HAP-1 (cell line): ENCODE measurements around the gene GPI.

Source experiments
- DNase-seq, 2 experiments: peaks; one replicate each; pipeline ENCODE4 v3.0.0-alpha.2; 2016 to 2020; ENCODE audit warnings: low spot score in 2 of 2
- H3K27me3 ChIP-seq: fragments of 250-450 bp; sonication (Bioruptor Pico); 2 replicates; pipeline ENCODE4 v1.5.1; 2020; ENCODE audit warnings: low read depth, mild to moderate bottlenecking, moderate library complexity
- H3K36me3 ChIP-seq: fragments of 250-450 bp; sonication (Bioruptor Pico); replicated peaks from 2 replicates; pipeline ENCODE4 v1.5.1; 2020; ENCODE audit warnings: mild to moderate bottlenecking
- H3K4me1 ChIP-seq: fragments of 250-450 bp; sonication (Bioruptor Pico); 2 replicates; pipeline ENCODE4 v1.5.1; 2020; ENCODE audit warnings: mild to moderate bottlenecking
- H3K4me3 ChIP-seq: fragments of 250-450 bp; sonication (Bioruptor Pico); 2 replicates; pipeline ENCODE4 v1.5.1; 2020; ENCODE audit warnings: mild to moderate bottlenecking, moderate library complexity
- H3K9me3 ChIP-seq: fragments of 250-450 bp; sonication (Bioruptor Pico); 2 replicates; pipeline ENCODE4 v1.5.1; 2020; ENCODE audit warnings: mild to moderate bottlenecking, moderate library complexity
- in situ Hi-C: fragments of 300-500 bp; cut with MboI; formaldehyde crosslinking; loops from 3 replicates; pipeline ENCODE4 v1.14.3; 2020; ENCODE audit warnings: low sequenced_read_pairs, inconsistent platforms, mixed read lengths

The GPI gene

DNA sequence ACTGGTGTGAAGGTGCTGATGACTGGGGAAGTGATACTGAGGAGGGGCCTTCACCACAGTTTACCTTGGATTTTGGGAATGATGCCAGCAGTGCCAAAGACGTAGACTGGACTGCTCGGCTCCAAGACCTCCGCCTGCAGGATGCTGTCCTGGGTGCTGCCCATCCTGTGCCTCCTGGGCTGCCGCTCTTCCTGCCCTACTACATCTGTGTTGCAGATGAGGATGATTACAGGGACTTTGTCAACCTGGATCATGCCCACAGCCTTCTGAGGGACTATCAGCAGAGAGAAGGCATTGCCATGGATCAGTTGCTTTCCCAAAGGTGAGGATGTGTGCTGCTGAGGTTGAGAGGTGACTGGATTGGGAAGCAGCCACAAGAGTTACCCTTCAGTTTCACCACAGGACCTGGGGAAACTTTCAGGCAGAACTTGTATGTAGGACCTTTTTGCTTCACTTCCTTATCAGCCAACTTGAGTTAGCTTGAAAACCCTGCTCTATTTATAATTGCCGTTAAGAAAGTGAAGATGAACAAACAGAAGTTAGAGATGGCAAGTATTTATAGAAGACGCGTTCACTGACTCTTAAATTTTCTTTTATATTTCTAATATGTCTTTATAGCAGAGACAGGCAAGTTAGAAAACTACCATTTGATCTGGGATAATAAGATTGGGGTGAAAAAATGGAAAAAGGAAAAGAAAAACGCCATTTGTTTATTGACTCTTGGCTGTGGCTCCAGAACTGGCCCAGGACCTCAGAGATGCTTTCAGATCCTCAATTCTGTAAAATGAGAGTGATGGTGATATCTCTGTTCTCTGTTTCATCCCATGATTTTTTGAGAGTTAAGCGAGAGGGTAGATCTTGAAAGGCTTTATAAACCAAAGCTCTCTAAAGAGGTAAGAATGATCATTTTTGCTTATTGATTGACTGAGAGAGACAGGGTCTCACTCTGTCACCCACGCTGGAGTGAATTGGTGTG lies 44.5 kb downstream of the GPI start:
- Histone ChIP-seq H3K4me3 (no peak overlapping the region), H3K9me3 (no peaks in the 10 kb centered on the region), H3K27me3 (no peaks in the 10 kb centered on the region), H3K36me3 (peaks cover 42% of the 10 kb centered on the region), H3K4me1 (peaks cover 3% of the 10 kb centered on the region)
- in situ Hi-C loops: no loop called here
- no peak for DNase-seq

DNA sequence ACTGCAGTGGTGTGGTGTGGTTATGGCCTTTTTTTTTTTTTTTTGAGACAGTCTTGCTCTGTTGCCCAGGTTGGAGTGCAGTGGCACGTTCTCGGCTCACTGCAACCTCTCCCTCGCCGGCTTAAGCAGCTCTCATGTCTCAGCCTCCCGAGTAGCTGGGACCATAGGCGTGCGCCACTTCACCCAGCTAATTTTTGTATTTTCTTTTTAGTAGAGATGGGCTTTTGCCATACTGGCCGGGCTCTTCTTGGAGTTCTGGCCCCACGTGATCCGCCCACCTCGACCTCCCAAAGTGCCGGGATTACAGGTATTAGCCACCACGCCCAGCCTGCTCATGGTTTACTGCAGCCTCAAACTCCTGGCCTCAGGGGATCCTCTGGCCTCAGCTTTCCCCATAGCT lies 46.2 kb downstream of the GPI start:
- H3K9me3 ChIP-seq: no peaks in the 10 kb centered on the region
- peaks cover 60% of the 10 kb centered on the region for H3K36me3 ChIP-seq
- no peak overlapping the region for H3K4me3 ChIP-seq
- no peak for DNase-seq
- in situ Hi-C loops: no loop called here
- H3K27me3 ChIP-seq: no peaks in the 10 kb centered on the region
- no peaks in the 10 kb centered on the region for H3K4me1 ChIP-seq

DNA sequence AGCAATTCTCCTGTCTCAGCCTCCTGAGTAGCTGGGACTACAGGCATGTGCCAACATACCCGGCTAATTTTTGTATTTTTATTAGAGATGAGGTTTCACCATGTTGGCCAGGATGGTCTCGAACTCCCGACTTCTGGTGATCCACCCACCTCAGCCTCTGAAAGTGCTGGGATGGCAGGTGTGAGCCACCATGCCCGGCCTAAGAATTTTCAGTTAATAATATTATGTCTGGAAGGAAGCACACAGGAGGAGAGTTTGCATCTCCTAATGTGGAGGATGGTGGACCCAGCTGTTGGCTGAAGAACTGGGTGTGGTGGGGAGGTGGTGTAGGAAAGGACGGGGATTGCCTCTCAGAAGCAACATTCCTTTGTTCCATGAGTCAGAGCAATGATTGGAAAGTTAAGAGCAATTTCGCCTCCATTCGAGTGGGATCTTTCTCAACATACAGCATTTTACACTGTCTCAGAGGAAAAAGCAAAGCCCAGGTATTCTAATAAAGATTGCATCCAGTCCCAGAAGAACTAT lies 51.1 kb downstream of the GPI start:
- in situ Hi-C loops: no loop called here
- no peaks in the 10 kb centered on the region for H3K27me3 ChIP-seq
- H3K4me3 ChIP-seq: no peak overlapping the region
- peaks cover 51% of the 10 kb centered on the region for H3K36me3 ChIP-seq
- DNase-seq: no peak
- H3K4me1 ChIP-seq: no peaks in the 10 kb centered on the region
- no peaks in the 10 kb centered on the region for H3K9me3 ChIP-seq

DNA sequence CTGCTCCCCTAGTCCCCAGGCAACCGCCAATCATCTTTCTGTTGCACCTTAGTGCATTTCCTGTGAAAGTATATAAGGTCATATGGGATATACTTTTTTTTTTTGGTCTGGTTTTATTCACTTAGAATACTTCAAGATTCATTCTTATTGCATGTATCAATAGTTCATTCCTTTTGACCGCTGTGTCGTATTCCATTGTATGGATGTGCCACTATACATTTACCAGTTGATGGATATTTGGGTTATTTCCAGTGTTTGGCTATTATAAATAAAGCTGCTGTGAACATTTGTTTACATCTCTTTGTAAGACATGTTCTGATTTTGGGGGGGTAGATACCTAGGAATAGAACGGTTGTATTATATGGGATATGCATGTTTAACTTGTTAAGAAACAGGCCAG lies 53.3 kb downstream of the GPI start:
- no peaks in the 10 kb centered on the region for H3K27me3 ChIP-seq
- H3K4me3 ChIP-seq: no peak overlapping the region
- in situ Hi-C loops: no loop called here
- no peaks in the 10 kb centered on the region for H3K4me1 ChIP-seq
- H3K9me3 ChIP-seq: no peaks in the 10 kb centered on the region
- peaks cover 61% of the 10 kb centered on the region for H3K36me3 ChIP-seq
- DNase-seq: no peak

DNA sequence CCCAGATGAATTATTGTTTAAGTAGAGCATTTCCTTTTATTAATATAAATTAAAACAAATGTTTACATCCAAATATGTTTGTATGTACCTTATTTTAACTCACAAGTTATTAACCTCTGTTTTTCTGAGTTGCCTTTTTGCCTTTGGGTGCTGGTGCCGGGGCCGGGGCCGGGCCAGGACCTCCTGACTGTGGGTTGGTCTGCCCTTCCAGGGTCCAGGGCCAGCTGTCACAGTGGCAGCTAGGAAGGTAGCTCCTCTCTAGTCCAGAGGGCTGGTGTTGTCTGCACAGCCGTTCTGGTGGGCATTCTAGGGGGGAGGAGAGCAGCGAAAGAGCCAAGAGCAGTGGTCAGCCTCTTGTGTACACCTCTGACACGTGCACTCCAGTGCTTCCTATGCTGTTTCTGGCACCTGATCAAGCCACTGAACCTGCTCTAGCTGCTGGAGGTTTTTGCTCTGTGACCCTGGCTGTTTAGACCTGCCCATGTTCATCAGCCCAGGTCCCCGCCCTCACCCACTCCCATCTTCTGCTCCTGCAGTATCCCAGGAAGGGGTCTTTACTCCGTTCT lies 61.2 kb downstream of the GPI start:
- H3K36me3 ChIP-seq: peaks cover 38% of the 10 kb centered on the region
- H3K27me3 ChIP-seq: no peaks in the 10 kb centered on the region
- no peaks in the 10 kb centered on the region for H3K9me3 ChIP-seq
- peaks cover 15% of the 10 kb centered on the region for H3K4me1 ChIP-seq
- no peak overlapping the region for H3K4me3 ChIP-seq
- DNase-seq: no peak
- in situ Hi-C loops: no loop called here

DNA sequence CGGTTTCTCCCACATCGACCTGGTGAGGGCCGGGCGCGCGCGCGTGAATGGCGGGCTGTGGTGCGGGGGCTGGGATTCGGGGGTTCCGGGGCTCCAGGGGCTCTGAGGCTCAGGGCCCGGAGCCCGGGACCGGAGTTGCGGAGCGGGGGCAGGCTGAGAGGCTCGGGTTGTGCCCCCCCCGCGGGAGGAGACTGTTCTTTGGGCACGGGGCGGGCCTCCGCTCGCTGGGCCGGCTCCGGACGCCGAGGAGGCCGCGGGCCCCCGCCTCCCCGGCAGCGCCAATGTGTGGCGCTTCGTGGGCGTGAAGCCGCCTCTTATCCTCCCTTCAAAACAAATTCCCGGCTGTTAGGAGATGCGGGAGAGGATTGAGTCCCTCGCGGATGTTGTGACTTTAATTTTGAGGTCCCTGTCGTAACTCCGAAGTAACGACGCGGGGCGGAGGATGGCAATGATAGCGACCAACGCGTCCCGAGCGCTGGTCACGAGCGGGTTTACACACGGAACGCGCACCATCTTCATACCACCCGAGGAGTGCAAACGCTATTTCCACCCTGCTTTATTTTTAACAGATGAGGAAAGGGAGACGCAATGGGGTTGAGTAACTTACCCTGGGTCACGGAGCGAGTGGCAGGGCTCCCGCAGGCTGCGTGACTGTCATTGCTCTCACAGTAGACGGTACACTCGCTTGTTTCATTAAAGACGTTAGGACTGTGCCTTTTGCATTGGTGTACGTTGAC lies 63.7 kb downstream of the GPI start:
- Histone ChIP-seq H3K9me3 (no peaks in the 10 kb centered on the region), H3K27me3 (no peaks in the 10 kb centered on the region), H3K4me3 (peak overlapping the region; percentile 84), H3K4me1 (peaks cover 15% of the 10 kb centered on the region), H3K36me3 (peaks cover 45% of the 10 kb centered on the region)
- peak in 1 of 2 experiments; percentile 21 for DNase-seq
- in situ Hi-C loops: no loop called here

DNA sequence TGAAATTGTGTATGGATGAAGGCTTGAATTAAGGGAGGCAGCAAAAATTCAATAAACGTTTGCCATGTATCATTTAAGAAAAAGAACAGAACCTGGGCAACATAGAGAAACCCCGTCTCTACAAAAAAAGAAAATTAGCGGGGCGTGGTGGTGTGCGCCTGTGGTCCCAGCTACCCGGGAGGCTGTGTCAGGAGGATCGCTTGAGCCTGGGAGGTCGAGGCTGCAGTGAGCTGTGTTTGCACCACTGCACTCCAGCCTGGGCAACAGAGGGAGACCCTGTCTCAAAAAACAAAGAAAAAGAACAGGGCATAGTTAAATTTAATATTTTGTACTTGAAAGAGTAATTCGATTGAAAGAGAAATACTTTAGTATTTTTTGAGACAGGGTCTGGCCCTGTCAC lies 64.6 kb downstream of the GPI start:
- DNase-seq: no peak
- Histone ChIP-seq H3K27me3 (no peaks in the 10 kb centered on the region), H3K9me3 (no peaks in the 10 kb centered on the region), H3K36me3 (peaks cover 48% of the 10 kb centered on the region), H3K4me1 (peaks cover 15% of the 10 kb centered on the region), H3K4me3 (peak overlapping the region; percentile 84)
- in situ Hi-C loops: no loop called here

DNA sequence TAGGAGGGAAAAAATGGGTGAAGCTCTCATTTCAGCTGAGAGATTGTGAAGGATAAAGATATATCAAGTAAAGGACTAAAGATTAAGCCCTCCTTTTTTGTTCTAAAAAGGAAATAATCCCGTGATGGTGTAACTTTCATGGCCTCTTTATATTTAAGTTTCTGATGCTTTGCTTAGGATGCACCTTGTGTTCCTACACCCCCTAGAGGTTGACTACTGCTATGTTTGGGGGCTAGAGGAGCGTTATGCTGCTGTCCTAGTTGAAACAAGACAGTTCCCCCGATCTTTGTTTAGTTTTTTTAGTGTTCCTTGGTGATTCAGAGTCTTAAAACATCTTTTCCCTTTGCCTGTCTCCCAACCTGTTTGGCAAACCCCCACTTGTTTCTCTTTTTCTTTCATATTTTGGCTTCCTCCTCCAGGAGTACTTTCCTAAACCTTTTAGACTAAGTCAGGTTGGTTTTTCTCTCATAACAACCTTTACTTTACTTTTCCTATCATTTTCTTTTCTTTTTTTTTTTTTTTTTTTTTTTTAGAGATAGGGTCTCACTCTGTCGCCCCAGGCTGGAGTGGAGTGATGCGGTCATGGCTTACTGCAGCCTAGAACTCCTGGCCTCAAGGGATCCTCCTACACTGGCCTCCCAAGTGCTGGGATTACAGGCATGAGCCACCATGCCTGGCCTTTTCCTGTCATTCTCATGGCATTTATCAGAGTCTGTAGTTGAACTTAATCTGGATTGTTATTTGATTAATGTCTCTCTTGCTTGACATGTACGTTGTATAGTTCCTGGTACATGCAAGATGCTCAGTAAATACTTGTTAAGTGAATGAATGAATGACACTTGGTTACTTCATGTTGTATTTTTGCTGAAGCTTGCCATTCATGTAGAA lies 66.0 kb downstream of the GPI start:
- peak overlapping the region; percentile 84 for H3K4me3 ChIP-seq
- no peaks in the 10 kb centered on the region for H3K27me3 ChIP-seq
- H3K9me3 ChIP-seq: no peaks in the 10 kb centered on the region
- DNase-seq: peak; percentile 56 to 73
- in situ Hi-C loops: no loop called here
- peaks cover 61% of the 10 kb centered on the region for H3K36me3 ChIP-seq
- peaks cover 15% of the 10 kb centered on the region for H3K4me1 ChIP-seq

DNA sequence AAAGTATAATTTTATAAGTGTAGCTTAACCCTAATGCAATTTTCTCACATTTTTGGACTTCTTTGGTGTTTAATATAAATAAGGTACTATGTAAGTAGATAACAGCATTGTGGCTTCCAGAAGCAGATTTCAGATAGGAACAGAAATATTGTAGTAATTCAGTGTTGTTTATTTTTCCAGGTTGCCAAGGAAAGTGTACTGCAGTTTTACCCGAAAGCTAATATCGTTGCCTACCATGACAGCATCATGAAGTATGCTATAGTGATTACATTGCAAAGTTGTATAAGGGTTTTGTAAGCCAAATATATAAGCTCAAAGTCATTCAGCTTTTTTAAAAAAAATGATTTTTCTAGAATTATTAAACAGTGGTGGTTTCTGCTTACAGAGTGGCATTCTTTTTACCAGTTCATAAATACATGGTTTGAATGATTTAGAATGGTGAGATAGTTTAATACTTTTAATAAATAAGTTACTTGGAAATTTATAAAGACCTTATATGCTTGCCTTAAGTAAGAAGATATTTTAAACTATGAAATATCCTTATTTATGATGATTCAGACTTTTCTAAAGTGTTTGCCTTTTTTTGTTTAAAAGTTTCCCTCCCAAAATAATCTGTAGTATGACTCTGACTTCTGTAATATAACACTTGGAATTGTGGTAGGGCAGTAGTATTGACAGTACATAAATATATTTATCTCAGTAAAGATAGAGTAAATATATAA lies 66.8 kb downstream of the GPI start:
- no peaks in the 10 kb centered on the region for H3K9me3 ChIP-seq
- in situ Hi-C loops: no loop called here
- peaks cover 65% of the 10 kb centered on the region for H3K36me3 ChIP-seq
- H3K27me3 ChIP-seq: no peaks in the 10 kb centered on the region
- no peak for DNase-seq
- H3K4me1 ChIP-seq: peaks cover 15% of the 10 kb centered on the region
- no peak overlapping the region for H3K4me3 ChIP-seq

DNA sequence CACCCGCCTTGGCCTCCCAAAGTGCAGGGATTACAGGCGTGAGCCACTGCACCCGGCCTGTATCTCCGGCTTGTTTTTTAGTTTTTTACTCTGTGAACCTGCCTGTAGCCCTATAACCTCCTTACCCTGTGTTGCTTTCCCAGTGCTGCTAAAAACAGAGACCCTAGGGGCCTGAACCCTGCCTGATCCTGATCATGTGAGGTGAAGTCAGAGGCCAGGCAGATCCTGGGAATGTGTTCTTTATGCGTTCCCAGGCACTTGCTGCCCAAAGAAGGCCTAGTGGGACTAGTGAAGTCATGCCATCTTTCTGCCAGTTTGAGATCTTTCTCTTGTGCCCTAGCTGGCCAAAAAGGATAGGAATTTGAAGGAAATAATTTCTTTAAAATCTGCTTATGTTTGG lies 67.8 kb downstream of the GPI start:
- no peak overlapping the region for H3K4me3 ChIP-seq
- H3K36me3 ChIP-seq: peaks cover 74% of the 10 kb centered on the region
- no peaks in the 10 kb centered on the region for H3K9me3 ChIP-seq
- peaks cover 13% of the 10 kb centered on the region for H3K4me1 ChIP-seq
- H3K27me3 ChIP-seq: no peaks in the 10 kb centered on the region
- in situ Hi-C loops: no loop called here
- no peak for DNase-seq

DNA sequence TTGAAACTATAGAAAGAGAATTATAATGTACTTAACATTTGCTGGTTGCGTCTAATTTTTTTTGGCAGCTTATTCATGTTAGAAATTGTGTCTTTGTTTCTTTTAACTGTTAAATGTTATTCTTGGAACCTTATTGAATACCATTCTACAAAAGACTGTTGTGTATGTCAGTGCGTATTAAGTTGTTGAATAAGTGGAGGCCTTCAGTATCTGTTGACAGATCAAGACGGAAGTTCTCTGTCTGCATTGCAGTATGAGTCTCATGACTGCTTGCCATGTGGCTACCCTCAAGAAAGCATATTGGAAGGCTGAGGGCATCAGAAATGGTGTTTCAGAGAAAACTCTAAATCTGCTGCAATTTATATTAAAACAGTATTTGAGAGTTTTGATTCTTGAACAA lies 71.7 kb downstream of the GPI start:
- H3K4me1 ChIP-seq: no peaks in the 10 kb centered on the region
- H3K27me3 ChIP-seq: no peaks in the 10 kb centered on the region
- in situ Hi-C loops: no loop called here
- no peak for DNase-seq
- no peak overlapping the region for H3K4me3 ChIP-seq
- peaks cover 88% of the 10 kb centered on the region for H3K36me3 ChIP-seq
- no peaks in the 10 kb centered on the region for H3K9me3 ChIP-seq

DNA sequence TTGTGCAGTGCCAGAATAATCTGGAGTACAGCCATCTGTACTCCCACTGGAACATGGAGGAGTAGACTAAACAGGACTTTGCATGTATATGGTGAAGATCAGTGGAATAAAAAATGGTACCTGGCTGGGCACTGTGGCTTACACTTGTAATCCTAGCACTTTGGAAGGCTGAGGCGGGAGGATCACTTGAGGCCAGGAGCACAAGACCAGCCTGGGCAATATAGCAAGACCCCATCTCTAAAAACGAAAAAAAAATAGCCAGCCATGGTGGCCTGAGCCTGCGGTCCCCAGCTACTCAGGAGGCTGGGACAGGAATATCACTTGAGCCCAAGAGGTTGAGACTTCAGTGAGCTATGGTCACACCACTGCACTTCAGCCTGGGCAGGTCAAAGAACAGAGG lies 83.2 kb downstream of the GPI start:
- H3K36me3 ChIP-seq: peaks cover 90% of the 10 kb centered on the region
- no peaks in the 10 kb centered on the region for H3K4me1 ChIP-seq
- H3K4me3 ChIP-seq: no peak overlapping the region
- no peak for DNase-seq
- in situ Hi-C loops: no loop called here
- H3K27me3 ChIP-seq: no peaks in the 10 kb centered on the region
- H3K9me3 ChIP-seq: no peaks in the 10 kb centered on the region
